SH-SY5Y (cell line): ENCODE results near the gene ARHGEF16.

Source experiments
- GATA2 ChIP-seq: IDR thresholded peaks from 2 replicates; pipeline ENCODE4 v1.6.1; 2011; ENCODE audit warnings: mild to moderate bottlenecking, low read depth, low read length
- GATA3 ChIP-seq: IDR thresholded peaks from 2 replicates; pipeline ENCODE4 v1.6.1; 2011; ENCODE audit warnings: low read depth, mild to moderate bottlenecking, low read length, moderate library complexity

The ARHGEF16 gene

GRCh38 chr1:3469849-3470649 is 15.6 kb downstream of the ARHGEF16 start:
- no peak for TF ChIP-seq GATA2
- TF ChIP-seq GATA3: no peak

- TF ChIP-seq GATA3: no peak
- no peak for TF ChIP-seq GATA2
These were observed 16.3 kb downstream of the ARHGEF16 start for GRCh38 chr1:3470650-3471355.

DNA sequence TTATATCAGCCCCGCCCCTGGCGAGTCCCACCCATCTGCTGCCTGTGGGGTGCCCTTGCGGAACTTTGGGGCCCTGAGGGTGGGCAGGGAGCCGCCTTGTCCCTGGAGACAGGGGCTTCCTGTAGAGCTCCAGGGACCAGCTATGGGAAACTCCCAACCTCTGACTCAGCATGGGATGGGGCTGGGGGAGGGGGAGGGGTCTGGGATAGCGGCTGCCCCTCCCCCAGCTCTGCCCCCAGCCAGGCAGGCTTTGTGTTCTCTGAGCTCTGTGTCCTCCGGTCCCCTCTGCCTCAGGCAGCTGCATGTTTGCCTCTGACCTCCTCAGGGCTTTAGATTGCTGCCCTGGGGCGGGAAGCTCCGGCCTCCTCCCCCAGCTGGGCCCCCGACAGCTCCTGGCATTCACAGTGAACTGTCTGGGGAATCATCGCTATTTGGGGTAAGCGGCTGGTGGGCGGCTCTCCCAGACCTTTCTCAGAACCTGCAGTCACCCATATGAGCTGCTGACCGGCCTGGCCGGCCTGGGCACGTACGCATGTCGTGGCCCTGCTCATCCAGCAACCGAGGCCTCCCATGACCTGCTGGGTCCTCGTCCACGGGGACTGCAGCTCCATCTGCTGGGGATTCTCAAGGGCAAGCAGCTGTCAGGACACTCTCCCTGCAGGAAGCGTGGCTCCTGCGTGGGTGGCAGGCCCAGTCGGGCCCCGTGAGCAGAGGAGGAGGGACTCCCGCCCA is 17.1 kb downstream of the ARHGEF16 start:
- TF ChIP-seq GATA3 (no peak), GATA2 (no peak)

GRCh38 chr1:3472088-3472850 is 17.8 kb downstream of the ARHGEF16 start:
- TF ChIP-seq GATA2 (no peak), GATA3 (no peak)

- TF ChIP-seq GATA2 (no peak), GATA3 (no peak)
These were observed 18.4 kb downstream of the ARHGEF16 start for GRCh38 chr1:3472906-3473305.

- TF ChIP-seq GATA2 (no peak), GATA3 (no peak)
These were observed 18.9 kb downstream of the ARHGEF16 start for GRCh38 chr1:3473381-3473844.

DNA sequence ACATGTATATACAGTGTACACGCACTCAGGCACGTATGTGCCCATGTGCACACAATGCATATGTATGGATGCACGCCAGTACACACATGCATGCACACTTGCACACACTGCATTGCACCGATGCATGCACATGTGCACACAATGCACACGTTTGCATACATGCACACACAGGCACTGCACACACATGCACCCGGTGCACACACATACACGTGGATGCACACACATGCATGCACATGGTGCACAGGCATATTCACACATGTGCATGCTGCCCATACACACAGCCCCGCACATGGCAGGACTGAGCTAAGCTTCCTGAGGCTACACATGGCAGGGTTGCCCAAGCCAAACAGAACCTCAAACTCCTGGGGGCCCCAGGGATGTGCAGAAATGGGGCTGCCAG is 19.6 kb downstream of the ARHGEF16 start:
- TF ChIP-seq GATA3 (no peak), GATA2 (no peak)

DNA sequence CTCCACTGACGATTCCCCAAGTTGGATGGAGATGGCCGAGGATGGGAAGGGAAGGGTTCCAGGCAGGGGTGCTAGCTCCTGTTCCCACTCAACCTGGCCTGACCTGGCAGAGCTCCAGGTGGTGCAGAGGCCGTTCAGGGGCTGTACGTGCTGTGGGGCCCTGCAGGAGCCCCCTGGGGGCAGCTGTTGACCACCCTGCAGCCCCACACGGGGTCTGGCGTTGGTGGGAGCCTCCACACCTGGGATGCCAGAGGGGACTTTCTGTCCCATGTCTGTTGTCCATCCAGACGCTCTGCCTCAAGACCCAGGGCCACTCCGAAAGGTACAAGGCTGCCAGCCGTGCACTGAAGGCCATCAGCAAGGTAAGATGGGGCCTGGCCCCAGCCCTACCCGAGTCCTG is 20.0 kb downstream of the ARHGEF16 start:
- no peak for TF ChIP-seq GATA3

- TF ChIP-seq GATA3: no peak
- no peak for TF ChIP-seq GATA2
These were observed 21.5 kb downstream of the ARHGEF16 start for GRCh38 chr1:3475839-3476573.

DNA sequence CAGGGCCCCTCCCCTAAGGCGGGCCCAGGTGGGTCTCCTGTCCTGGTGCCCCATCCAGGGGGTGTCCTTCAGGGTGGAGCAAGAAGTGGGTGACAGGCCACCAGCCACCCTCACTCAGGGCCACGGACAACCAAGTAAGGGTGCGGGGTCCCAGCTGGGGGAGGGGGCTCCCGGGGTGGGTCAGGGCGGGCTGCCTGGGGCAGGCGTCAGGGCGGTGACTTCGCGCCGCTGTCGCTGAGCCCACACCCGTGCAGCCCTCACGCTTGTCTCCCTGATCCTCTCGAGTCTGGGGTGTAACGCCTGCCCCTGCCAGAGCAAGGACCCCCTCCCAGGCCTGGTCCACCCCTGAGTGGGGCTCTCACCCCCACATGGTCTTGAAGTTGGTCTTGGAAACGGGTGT is 22.2 kb downstream of the ARHGEF16 start:
- no peak for TF ChIP-seq GATA3

DNA sequence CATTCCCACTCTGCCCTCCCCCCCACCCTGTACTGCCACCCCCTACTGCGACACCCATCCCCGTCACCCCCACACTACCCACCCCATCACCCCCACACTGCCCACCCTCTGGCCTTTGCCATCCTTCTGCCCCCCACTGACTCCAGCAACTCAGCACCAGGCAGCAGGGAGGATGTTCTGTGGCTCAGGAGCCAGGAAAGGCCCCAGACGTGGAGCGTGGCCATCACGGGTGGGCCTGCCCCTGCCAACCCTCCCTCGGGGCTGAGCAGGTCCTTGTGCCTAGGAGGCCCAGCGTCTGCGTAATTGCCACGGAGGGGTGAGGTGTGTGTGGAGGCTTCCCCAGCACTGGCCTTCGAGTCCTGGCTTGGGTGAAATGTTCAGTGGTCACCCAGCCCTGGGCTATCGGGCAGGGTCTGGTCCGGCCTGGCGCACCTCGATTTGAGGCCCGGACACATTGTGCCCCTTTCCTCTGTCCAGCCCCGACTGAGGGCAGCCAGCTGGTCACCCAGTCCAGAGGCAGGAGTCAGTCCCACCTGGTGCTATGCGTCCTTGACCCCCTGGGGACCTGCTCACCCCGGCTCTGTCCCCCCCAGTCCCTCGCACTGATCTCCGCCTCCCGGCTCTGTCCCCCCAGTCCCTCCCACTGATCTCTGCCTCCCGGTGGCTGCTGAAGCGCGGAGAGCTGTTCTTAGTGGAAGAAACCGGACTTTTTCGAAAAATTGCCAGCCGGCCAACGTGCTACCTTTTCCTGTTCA is 23.0 kb downstream of the ARHGEF16 start:
- TF ChIP-seq GATA2 (no peak), GATA3 (no peak)

GRCh38 chr1:3478187-3478586 is 23.7 kb downstream of the ARHGEF16 start:
- TF ChIP-seq GATA3 (no peak), GATA2 (no peak)

DNA sequence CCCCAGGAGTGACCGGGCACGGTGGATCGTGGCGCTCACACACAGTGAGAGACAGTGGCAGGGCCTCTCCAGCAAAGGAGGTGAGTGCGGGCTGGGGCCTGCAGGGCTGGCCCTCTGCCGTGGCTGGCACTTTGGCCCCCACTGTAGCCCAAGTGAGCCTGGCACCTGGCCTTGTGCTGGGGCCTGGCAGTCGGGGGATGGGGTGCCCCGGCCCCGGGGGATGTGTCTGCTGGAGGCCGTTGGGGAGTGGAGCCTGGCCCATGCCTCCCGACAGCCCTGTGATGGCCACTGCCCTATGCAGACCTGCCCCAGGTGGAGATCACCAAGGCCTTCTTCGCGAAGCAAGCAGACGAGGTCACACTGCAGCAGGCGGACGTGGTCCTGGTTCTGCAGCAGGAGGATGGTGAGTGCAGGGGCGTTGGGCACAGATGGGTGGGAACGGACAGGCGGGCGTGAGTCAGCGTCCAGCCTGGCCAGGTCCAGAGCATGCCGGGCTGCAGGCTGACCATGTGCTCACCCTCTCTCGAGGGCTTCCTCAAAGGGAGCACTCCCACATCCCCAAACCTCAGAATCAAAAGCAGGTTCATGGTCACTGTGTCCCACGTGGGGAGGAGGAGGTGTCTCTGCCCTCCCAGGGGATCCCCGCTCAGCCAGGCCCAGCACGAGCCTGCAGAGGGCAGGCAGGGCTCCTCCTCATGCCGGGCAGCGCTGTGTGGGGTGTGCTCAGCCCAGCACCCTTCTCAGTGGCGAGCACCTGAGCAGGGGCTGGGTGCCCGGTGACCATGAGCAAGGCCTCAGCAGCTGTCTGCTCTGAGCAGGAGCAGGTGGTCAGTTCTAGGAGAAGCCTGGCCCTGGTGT is 25.3 kb downstream of the ARHGEF16 start:
- no peak for TF ChIP-seq GATA3
- no peak for TF ChIP-seq GATA2
